A673 (cell line): Measurements from ENCODE around the gene CYTH3.
"Not testable (repeated sequence)": the region's sequence is repeated elsewhere in the genome, so short reads cannot be mapped to it uniquely, and the experiment has no call there.

ENCODE experiments used
- CTCF ChIP-seq: fragments of 300-800, 200-600 bp; sonication (generic); conservative IDR thresholded peaks from 2 replicates; pipeline ENCODE4 v1.5.1; 2017; ENCODE audit warnings: low read depth, mild to moderate bottlenecking, antibody characterized with exemption, low read length, moderate library complexity, mixed read lengths
- EZH2 ChIP-seq: fragments of 200-600 bp; sonication (generic); IDR thresholded peaks from 2 replicates; pipeline ENCODE4 v1.6.1; 2017; ENCODE audit warnings: borderline replicate concordance, low read depth, mild to moderate bottlenecking, mixed read lengths, antibody characterized with exemption, low read length; ENCODE audit not compliant: poor library complexity, severe bottlenecking

- not testable (repeated sequence) for TF ChIP-seq CTCF, EZH2
These were observed 29.0 kb upstream of the CYTH3 start for GRCh38 chr7:6301446-6301845.
